K562 (cell line): ENCODE results near the gene HECW1.

Experiments
- BRF1 ChIP-seq: IDR thresholded peaks from 3 replicates; pipeline ENCODE4 v1.6.1; 2011; ENCODE audit warnings: borderline replicate concordance, mild to moderate bottlenecking; ENCODE audit not compliant: insufficient read length; ENCODE audit errors: extremely low read depth
- CBX3 ChIP-seq, 2 experiments: IDR thresholded peaks; 1 replicate in 1 of 2; 2 replicates in 1 of 2; pipeline ENCODE4 v1.6.1; 2012; ENCODE audit warnings: inconsistent platforms in 2 of 2, low read length in 2 of 2, borderline replicate concordance in 1 of 2, control low read depth in 1 of 2
- ELF1 ChIP-seq: fragments of 200-800 bp; sonication (Bioruptor generic); IDR thresholded peaks from 2 replicates; pipeline ENCODE4 v1.6.1; 2016; ENCODE audit warnings: missing genetic modification characterization, missing compliant biosample characterization
- EP300 ChIP-seq: IDR thresholded peaks from 2 replicates; pipeline ENCODE4 v1.6.1; 2012; ENCODE audit warnings: low read length, improper control_type of control experiment
- ETV5 ChIP-seq: sonication (generic); formaldehyde crosslinking; IDR thresholded peaks from 2 replicates; pipeline ENCODE4 v1.4.0; 2020; ENCODE audit warnings: low read depth, mild to moderate bottlenecking, missing genetic modification reagents
- POLR2AphosphoS5 ChIP-seq: IDR thresholded peaks from 2 replicates; pipeline ENCODE4 v1.6.1; 2011; ENCODE audit warnings: mild to moderate bottlenecking, low read depth, low read length, moderate library complexity; ENCODE audit not compliant: control insufficient read depth, insufficient read depth
- SP1 ChIP-seq: sonication (generic); formaldehyde crosslinking; IDR thresholded peaks from 2 replicates; pipeline ENCODE4 v1.8.1; 2022; ENCODE audit warnings: mild to moderate bottlenecking, missing genetic modification reagents
- ZNF282 ChIP-seq: sonication (generic); formaldehyde crosslinking; IDR thresholded peaks from 2 replicates; pipeline ENCODE4 v1.8.1; 2023; ENCODE audit warnings: missing genetic modification reagents
- TF ChIP-seq, protein P1 (sequence below): fragments of 450-650 bp; formaldehyde crosslinking; IDR thresholded peaks from 2 replicates; pipeline ENCODE4 v1.4.0; 2022; ENCODE audit warnings: missing genetic modification characterization

DNA sequence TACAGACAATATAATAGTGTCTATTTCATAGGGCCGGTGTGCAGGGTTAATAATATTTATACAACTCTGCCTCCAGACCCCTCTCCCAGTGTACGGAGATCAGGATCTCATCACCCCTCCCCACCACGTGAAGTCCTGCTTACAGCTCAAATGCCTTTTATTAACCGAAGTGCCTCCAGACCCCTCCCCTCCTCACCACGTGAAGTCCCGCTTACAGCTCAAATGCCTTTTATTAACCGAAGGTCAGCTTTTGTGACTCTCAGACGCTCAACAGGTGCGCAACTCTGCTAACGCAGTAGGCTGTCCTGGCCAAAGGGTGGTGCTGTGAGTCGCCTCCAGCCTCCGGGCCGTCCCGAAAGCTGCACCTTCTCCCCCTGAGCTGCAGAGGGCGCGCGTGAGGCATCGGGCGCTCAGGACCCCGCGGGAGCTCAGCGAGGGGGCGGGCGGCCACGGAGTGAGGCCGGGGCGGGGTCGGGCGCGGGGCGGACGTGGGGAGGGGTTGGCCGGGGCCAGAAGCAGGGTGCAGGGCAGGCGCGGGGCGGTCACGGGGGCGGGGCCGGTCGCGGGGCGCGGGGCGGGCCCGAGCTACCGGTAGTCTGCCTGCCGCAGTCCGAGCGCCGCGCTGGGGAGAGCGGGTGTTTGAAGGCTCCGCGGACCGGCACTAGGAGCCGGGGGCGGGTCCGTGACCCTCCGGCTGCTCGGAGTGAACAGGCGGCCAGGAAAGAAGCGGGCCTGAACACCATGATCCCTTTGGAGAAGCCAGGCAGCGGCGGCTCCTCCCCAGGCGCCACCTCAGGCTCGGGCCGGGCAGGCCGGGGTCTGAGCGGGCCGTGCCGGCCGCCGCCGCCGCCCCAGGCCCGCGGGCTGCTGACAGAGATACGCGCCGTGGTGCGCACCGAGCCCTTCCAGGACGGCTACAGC, 470.3 kb downstream of the HECW1 start, which contains the start of gene STK17A:
- TF ChIP-seq BRF1, result no peak
- TF ChIP-seq ETV5 (CRISPR knock-in tag), result no peak
- TF ChIP-seq, protein P1, sequence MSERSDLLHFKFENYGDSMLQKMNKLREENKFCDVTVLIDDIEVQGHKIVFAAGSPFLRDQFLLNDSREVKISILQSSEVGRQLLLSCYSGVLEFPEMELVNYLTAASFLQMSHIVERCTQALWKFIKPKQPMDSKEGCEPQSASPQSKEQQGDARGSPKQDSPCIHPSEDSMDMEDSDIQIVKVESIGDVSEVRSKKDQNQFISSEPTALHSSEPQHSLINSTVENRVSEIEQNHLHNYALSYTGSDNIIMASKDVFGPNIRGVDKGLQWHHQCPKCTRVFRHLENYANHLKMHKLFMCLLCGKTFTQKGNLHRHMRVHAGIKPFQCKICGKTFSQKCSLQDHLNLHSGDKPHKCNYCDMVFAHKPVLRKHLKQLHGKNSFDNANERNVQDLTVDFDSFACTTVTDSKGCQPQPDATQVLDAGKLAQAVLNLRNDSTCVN (CRISPR knock-in tag), result no peak
- peak; percentile 93 for TF ChIP-seq SP1
- no peak for TF ChIP-seq EP300
- TF ChIP-seq ELF1 (tag), result no peak
- TF ChIP-seq CBX3 (IDR thresholded peaks at IDR 0.05; ENCODE audit: borderline replicate concordance in 1 of 2, low read length in 2 of 2), result peak in 1 of 2 experiments; percentile 51; a peak in 1 of 3 replicates
- no peak for TF ChIP-seq ZNF282 (CRISPR knock-in tag)
- peak; percentile 85 for TF ChIP-seq POLR2AphosphoS5
